ENCODE data around the gene MACO1. TPM values are rescaled to one million over a fixed set of nuclear protein-coding genes. Genes with fewer than 3 reads are reported as not detected.

MACO1 gene
- total and polyA plus RNA-seq, 2 of the 13 experiments (the other 11 are each of a cell fraction or from before 2014, with no cell fraction given), result 9.7 to 17.0 TPM

DNA sequence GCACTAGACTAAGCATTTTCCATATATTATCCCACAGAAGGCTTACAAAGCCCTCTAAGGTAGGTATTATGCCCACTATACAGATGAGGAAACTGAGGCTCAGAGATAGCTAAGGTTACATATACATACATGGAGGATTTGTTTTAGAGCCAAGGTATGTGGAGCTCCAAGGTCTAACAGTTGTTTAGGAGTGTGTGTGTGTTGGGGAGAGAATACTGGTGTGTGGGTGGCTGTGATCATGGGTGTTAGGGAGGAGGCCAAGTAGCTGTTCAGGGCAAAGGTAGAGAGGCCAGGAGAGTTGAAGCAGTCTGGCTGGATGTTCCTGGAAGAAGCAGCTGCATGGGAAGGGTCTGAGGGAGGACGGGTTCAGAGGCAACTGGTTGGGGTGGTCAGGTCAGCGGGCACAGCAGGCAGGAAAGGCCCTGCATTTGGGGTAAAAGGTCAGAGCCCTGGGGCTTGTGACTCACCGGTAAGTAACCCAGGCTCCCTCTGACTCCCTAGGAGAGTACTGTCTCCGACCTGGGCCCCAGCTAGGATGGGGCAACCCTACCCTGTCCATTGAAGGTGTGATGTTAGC lies 107.6 kb downstream of the MACO1 start:
- no peak overlapping the region for H3K4me3 ChIP-seq (replicated peaks in 1 of 3; ENCODE audit: insufficient read depth in 1 of 3, low read depth in 2 of 3, low read length in 3 of 3)
- in situ Hi-C loops (cut with HindIII; ENCODE audit: extremely low pct_ligation_motif_present, low pct_unique_long_range_greater_than_20kb), result no loop called here
- no TSS peak for BruUV-seq (replicated peaks)
- CTCF ChIA-PET (ENCODE audit: low intra/inter-chr PET ratio, low total read pairs), result no interaction called here
- no peak for FAIRE-seq
- no peak for DNase-seq (ENCODE audit: low spot score)
- ATAC-seq, result peak; percentile 24; the same call in 2 of the 3 replicates
- H3K27ac ChIP-seq (ENCODE audit: extremely low read length, insufficient read depth, low read length), result no peak overlapping the region
- no peak overlapping the region for H2AFZ ChIP-seq (ENCODE audit: low read length)
- peaks cover 4 to 23% of the 10 kb centered on the region in 2 experiments for H3K27me3 ChIP-seq (ENCODE audit: control insufficient read depth in 1 of 2, insufficient read depth in 2 of 2, low read length in 2 of 2)
- H3K4me2 ChIP-seq (ENCODE audit: low read depth, low read length), result no peak overlapping the region
- intact Hi-C loops (cut with micrococcal nuclease; ENCODE audit: unreplicated experiment), result no loop called here
- peaks cover 36% of the 10 kb centered on the region for H3K4me1 ChIP-seq (ENCODE audit: insufficient read depth, low read length)
- 11% methylated on average over 3 of the region's 4 CpGs for WGBS (ENCODE audit: low lambda C conversion rate)
- H3K9me3 ChIP-seq (ENCODE audit: low read length), result no peaks in the 10 kb centered on the region
- H3K36me3 ChIP-seq (replicated peaks in 1 of 2; ENCODE audit: control insufficient read depth in 1 of 2, insufficient read depth in 2 of 2, low read length in 2 of 2), result no peaks in the 10 kb centered on the region
- no peak overlapping the region for H3K9ac ChIP-seq (ENCODE audit: insufficient read depth, low read depth, low read length)
- POLR2A ChIA-PET, result no interaction called here
- H4K20me1 ChIP-seq (ENCODE audit: insufficient read depth, low read length), result no peaks in the 10 kb centered on the region
- TF ChIP-seq, protein P1, sequence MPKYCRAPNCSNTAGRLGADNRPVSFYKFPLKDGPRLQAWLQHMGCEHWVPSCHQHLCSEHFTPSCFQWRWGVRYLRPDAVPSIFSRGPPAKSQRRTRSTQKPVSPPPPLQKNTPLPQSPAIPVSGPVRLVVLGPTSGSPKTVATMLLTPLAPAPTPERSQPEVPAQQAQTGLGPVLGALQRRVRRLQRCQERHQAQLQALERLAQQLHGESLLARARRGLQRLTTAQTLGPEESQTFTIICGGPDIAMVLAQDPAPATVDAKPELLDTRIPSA (CRISPR knock-in tag; IDR thresholded peaks at IDR 0.05; ENCODE audit: borderline replicate concordance), result no peak
- TF ChIP-seq RXRB (CRISPR knock-in tag; IDR thresholded peaks at IDR 0.05; ENCODE audit: borderline replicate concordance) (0 out of 2 replicates have a peak, but pooled peaks have one; percentile 24), KLF13 (CRISPR knock-in tag; IDR thresholded peaks at IDR 0.05) (no peak), ZNF20 (CRISPR knock-in tag; IDR thresholded peaks at IDR 0.05) (0 out of 2 replicates have a peak, but pooled peaks have one; percentile 81), ZNF629 (CRISPR knock-in tag; conservative IDR thresholded peaks at IDR 0.05) (peak; percentile 80), FOSL2 (CRISPR knock-in tag; IDR thresholded peaks at IDR 0.05) (peak; percentile 49)
- TF ChIP-seq, protein P2, sequence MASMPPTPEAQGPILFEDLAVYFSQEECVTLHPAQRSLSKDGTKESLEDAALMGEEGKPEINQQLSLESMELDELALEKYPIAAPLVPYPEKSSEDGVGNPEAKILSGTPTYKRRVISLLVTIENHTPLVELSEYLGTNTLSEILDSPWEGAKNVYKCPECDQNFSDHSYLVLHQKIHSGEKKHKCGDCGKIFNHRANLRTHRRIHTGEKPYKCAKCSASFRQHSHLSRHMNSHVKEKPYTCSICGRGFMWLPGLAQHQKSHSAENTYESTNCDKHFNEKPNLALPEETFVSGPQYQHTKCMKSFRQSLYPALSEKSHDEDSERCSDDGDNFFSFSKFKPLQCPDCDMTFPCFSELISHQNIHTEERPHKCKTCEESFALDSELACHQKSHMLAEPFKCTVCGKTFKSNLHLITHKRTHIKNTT (CRISPR knock-in tag; IDR thresholded peaks at IDR 0.05), result no peak
- TF ChIP-seq, protein P3, sequence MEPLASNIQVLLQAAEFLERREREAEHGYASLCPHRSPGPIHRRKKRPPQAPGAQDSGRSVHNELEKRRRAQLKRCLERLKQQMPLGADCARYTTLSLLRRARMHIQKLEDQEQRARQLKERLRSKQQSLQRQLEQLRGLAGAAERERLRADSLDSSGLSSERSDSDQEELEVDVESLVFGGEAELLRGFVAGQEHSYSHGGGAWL (CRISPR knock-in tag; IDR thresholded peaks at IDR 0.05), result no peak
- no peaks in the 10 kb centered on the region for H3K79me2 ChIP-seq (ENCODE audit: insufficient read depth, low read length)

Data from HepG2 (cell line).